Fibroblast of lung (primary cell): ENCODE measurements around the gene UBA3.

Source experiments
- CTCF ChIP-seq, 2 donors: IDR thresholded peaks in 1 of 2; conservative IDR thresholded peaks in 1 of 2; 1 replicate in 1 of 2; 2 replicates in 1 of 2; pipeline ENCODE4 v1.5.1; 2011 to 2012; ENCODE audit warnings: low read length in 2 of 2, control low read depth in 1 of 2, inconsistent platforms in 1 of 2, low read depth in 1 of 2, mild to moderate bottlenecking in 1 of 2
- EZH2 ChIP-seq: IDR thresholded peaks from 2 replicates; pipeline ENCODE4 v1.5.1; 2012; ENCODE audit warnings: low read length, control low read depth, mild to moderate bottlenecking; ENCODE audit errors: missing control alignments

- TF ChIP-seq CTCF (conservative IDR thresholded peaks at IDR 0.05 in 1 of 2, IDR thresholded peaks at IDR 0.05 in 1 of 2; ENCODE audit: low read depth in 1 of 2, low read length in 2 of 2) (no peak), EZH2 (no peak)
Observed at GRCh38 chr3:69065318-69065964, 14.7 kb downstream of the UBA3 start.
